Activated CD4-positive, CD25-positive, alpha-beta regulatory T cell treated with anti-CD3 and anti-CD28 coated beads, Interleukin-2, amount 50 U/mL, for 16 hours (primary cell): ENCODE results near the gene KRT14.
"Not testable (repeated sequence)": the region's sequence is repeated elsewhere in the genome, so short reads cannot be mapped to it uniquely, and the experiment has no call there.

Source experiments
- DNase-seq: peaks from one replicate; pipeline ENCODE4 v3.0.0-alpha.2; 2020; ENCODE audit warnings: low read depth, low spot score

Gene KRT14

DNA sequence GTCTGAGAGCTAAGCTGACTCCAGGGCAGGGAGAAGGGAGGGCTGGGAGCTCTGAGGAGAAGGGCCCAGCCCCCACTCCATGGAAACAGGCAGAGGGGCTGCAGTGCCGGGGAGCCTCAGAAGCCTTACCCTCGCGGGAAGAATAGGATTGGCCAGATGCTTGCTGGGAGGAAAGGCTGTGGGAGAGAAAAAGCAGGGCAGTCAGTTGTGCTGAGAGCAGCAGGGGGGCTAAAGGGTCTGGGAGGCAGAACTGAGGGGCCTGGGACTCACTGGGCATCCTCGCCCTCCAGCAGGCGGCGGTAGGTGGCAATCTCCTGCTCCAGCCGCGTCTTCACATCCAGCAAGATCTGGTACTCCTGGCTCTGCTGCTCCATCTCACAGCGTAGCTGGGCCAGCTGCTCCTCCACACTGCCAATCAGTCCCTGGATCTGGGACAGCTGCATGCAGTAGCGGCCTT is 23.4 kb upstream of the KRT14 start:
- DNase-seq, result not testable (repeated sequence)

DNA sequence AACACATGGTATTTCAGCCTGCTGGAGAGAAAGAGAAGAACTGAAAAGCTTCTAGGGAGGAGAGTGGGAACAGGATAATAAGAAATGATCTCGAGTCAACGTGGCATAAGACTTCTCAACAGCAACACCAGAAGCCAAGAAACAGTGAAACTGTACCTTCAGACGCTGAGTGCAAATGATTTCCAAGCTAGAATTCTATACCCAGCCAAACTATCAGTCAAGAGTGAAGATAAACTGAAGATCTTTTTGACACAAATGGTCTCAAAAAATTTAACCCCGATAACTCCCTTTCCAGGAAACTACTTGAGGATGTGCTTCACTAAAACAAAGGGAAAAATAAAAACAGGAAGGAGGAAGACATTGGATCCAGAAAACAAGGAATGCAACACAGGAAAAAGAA is 20.2 kb upstream of the KRT14 start:
- DNase-seq, result not testable (repeated sequence)

DNA sequence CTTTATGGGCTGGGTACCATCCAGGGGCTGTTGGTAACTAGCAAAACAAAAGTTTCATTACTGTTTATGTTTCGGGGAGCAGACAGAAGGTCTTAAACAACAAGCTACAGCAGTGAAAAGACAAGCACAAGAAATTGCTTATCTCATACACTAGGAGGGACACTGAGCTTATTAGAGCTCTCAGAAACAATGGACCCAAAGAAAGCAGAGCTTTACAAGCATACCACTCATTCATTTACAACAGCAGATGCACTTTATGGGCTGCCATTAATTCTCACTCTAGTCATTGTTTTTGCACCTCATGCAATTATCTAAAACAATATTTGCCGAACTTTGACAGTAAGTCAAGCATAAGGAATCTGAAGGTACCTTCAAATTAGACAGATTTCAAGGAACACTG is 15.8 kb upstream of the KRT14 start:
- DNase-seq, result no peak

GRCh38 chr17:41600318-41600717 is 13.6 kb upstream of the KRT14 start:
- DNase-seq, result no peak

- DNase-seq, result no peak
Observed at GRCh38 chr17:41599680-41600079, 13.0 kb upstream of the KRT14 start.

- DNase-seq, result no peak
Observed at GRCh38 chr17:41595585-41595984, 8.9 kb upstream of the KRT14 start.

DNA sequence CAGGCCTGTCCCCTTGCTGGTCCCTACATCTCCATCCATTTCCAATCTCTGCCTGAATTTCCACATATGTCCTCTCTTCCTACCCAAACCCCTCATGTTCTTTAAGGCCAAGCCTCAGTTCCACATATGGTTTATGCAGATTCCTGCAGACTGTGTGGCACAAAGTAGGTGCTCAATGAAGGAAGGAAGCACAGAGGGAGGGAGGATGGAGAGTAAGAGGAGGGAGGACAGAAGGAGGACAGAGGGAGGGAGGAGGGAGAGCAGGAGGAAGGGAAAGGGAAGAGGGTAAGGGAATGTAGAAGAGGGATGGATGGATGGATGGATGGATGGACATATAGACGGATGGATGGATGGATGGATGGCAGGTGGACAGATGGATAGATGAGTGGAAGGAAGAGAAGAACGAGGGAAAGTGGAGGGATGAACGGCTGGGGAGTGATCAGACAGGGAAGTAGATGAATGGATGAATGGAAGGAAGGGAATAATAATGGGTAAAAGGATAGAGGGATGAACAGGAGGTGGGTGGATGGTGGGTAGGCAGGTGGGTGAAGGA is 7.7 kb upstream of the KRT14 start:
- no peak for DNase-seq

DNA sequence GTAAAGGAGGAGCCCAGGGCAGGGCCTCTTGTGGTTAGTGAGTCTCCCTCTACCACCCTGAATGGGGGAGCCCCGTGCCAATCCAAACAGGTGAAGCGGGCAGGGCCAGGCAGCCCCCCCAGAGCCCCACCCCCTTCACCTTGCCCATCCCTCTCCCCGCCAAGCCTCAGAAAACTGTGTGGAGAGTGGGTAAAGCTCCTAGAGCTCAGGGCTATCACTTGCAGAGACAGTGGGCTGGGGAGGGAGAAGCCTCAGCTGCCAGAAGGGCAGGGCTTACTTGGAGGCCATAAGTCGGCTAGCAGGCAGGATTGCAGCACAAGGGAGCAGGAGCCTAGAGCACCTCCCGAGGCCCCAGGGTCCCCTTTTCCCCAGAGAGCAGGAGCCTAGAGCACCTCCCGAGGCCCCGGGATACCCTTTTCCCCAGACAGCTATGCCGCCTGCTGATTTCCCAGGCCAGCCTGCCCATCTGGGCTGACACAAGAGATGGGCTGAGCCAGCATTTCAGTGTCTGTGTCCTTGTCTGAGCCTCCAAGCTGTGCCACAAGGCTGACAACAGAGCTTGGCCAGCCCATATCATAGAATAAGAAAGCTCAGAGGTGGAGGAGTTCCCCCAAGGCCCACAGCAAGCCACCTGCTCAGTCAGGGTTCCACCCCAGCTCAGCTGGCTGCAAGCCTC is 6.7 kb upstream of the KRT14 start:
- no peak for DNase-seq

GRCh38 chr17:41592601-41593305 is 6.1 kb upstream of the KRT14 start:
- DNase-seq, result no peak

GRCh38 chr17:41589301-41589700 is 2.6 kb upstream of the KRT14 start:
- DNase-seq, result no peak

DNA sequence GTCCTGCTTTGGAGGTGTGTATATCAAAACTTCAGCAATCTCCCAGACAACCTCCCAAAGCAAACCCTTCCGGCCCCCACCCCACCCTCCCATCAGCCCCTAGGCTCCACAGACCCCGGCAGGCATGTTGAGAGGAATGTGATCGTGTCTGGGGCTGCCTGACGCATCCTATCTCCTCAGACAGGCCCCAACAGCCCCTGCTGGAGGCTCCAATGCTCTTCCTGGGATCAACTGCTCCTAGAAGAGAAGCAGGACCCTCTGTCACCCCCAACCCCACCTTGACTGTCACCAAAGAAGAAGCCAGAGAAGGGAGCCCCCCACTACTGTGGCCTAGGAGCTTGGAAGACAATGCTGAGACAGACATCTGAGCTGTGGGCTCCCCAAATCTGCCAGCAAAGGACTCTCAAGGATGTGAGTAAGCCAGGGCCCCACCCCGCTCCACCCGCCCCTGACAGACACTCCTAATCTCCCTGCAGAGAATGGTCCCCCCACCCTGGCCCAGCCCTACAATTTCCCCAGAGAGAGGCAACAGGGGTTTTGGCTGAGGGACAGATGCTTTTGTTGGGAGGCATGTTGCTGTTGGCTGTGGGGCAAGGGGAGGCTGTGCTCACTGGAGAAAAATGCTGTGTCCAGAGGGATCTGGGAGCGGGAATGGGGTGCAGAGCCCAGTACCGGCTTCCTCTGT is 1.6 kb upstream of the KRT14 start:
- DNase-seq, result no peak

- DNase-seq, result no peak
Observed at GRCh38 chr17:41585301-41586056, 1.2 kb downstream of the KRT14 start.

- not testable (repeated sequence) for DNase-seq
Observed at GRCh38 chr17:41584331-41584927, 2.3 kb downstream of the KRT14 start.

DNA sequence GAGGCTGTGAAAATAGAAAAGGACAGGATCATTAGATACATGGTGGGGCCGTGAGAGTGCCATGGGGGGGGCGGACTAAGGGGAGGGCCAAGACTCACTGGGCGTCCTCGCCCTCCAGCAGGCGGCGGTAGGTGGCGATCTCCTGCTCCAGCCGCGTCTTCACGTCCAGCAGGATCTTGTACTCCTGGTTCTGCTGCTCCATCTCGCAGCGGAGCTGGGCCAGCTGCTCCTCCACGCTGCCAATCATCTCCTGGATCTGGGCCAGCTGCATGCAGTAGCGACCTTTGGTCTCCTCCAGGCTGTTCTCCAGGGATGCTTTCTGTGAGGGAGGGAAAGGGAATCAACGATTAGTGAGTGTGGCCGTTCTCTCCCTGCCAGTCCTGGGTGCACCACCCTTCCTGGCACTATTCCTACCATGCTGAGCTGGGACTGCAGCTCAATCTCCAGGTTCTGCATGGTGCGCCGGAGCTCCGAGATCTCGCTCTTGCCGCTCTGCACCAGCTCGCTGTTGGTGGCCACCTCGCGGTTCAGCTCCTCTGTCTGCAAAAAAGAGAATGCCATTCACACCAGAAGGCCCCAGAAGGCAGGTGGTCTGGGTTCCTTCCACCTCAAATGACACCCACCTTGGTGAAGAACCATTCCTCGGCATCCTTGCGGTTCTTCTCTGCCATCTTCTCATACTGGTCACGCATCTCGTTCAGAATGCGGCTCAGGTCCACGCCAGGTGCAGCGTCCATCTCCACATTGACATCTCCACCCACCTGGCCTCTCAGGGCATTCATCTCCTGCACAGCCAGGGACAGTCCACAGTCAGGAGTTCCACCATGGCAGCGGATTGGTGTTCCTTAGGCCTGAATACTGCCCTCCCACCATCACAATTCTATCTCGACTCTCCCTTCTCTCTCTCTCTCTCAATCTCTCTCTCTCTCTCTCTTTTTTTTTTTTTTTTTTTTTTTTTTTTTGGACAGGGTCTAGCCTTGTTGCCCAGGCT is 3.3 kb downstream of the KRT14 start:
- DNase-seq, result no peak

- DNase-seq, result not testable (repeated sequence)
Observed at GRCh38 chr17:41582061-41582968, 4.4 kb downstream of the KRT14 start.

DNA sequence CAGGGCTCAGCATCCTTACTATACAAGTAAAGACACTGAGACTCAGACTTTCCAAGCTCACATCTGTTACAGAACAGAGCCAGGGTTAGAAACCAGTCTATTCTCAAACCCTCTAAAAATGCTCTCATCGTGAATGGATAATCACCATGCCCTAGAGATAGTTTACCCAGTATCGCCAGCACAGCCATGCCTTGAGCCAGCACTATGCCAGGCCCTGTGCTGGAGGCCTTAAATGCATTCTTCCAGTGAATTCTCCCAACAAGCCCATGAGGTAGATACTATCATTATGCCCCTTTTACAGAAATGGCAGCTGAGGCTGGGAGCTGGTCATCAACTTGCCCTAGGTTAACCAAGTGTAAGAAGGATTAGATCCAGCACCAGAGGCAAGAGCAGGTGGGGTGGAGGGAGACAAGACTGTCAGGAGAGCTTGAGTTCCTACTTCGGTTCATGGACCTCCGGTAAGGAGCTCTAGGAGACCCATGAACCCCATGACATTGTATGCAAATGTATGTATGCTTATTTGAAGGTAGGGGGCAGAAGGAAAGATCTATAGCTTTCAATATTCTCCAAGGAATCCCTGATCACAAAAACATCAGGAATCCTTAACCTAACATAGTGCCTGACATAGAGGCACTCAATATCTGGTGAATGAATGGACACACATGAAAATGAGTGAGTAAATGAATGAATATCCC is 5.2 kb downstream of the KRT14 start:
- no peak for DNase-seq

DNA sequence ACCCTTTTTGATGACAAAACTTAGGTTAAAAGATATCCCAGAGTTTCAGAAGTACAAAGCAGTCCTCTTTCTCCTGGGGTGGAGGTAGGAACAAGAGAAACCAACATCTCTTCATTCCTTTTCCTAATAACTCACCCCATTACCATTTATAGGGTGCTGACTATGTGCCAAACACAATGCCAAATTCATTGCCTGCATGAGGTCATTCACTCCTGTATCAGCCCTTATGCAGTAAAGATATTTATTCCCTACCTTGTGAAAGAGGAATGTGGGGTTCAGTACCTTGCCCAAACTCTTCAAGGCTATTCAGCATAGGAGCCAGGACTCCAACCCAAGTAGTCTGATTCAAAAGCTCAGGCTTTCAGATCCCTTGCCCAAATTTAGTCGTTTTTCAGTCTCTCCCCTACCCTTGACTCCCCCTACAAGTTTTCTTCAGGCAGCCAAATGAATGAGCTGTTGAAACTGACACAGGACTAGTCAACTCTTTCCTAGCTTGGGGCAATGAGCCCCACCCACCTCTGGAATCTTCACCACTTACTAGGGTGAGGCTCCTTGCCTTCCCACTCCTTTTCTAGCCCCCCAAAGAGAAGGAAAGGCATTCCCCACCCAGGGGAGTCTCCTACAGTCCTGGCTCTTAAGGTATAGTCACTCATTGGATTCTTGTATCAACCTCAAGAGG is 5.9 kb downstream of the KRT14 start:
- DNase-seq, result no peak

GRCh38 chr17:41580244-41580575 is 6.5 kb downstream of the KRT14 start:
- no peak for DNase-seq
